ENCODE data around the gene GZMB.
"Not testable (repeated sequence)": the region's sequence is repeated elsewhere in the genome, so short reads cannot be mapped to it uniquely, and the experiment has no call there.

Gene GZMB

GRCh38 chr14:24664366-24664765, 30.4 kb upstream of the GZMB start:
- Histone ChIP-seq H2AFZ (ENCODE audit: low read depth) (no peak overlapping the region), H3K4me2 (no peak overlapping the region), H3K9ac (no peak overlapping the region), H3K4me3 (IDR thresholded peaks at IDR 0.05; ENCODE audit: insufficient read depth, low read depth, low read length) (no peak overlapping the region), H3K79me2 (ENCODE audit: insufficient read depth, low read depth) (no peaks in the 10 kb centered on the region), H4K20me1 (ENCODE audit: insufficient read depth) (no peaks in the 10 kb centered on the region), H3K27ac (no peak overlapping the region), H3K27me3 (ENCODE audit: insufficient read depth, low read depth) (no peaks in the 10 kb centered on the region), H3K36me3 (ENCODE audit: insufficient read depth) (no peaks in the 10 kb centered on the region), H3K4me1 (ENCODE audit: low read depth, poor library complexity, severe bottlenecking) (peaks cover 64% of the 10 kb centered on the region)
- no peak for TF ChIP-seq CTCF (conservative IDR thresholded peaks at IDR 0.05; ENCODE audit: low read depth, low read length)

- Histone ChIP-seq H3K4me3 (IDR thresholded peaks at IDR 0.05; ENCODE audit: insufficient read depth, low read depth, low read length) (no peak overlapping the region), H3K27ac (no peak overlapping the region), H2AFZ (ENCODE audit: low read depth) (no peak overlapping the region), H3K36me3 (ENCODE audit: insufficient read depth) (no peaks in the 10 kb centered on the region), H3K4me1 (ENCODE audit: low read depth, poor library complexity, severe bottlenecking) (peaks cover 64% of the 10 kb centered on the region), H3K79me2 (ENCODE audit: insufficient read depth, low read depth) (no peaks in the 10 kb centered on the region), H4K20me1 (ENCODE audit: insufficient read depth) (no peaks in the 10 kb centered on the region), H3K4me2 (no peak overlapping the region), H3K27me3 (ENCODE audit: insufficient read depth, low read depth) (no peaks in the 10 kb centered on the region), H3K9ac (no peak overlapping the region)
- TF ChIP-seq CTCF (conservative IDR thresholded peaks at IDR 0.05; ENCODE audit: low read depth, low read length), result no peak
Measured at GRCh38 chr14:24662753-24663152, 28.8 kb upstream of the GZMB start.

GRCh38 chr14:24659916-24660570, 26.1 kb upstream of the GZMB start:
- Histone ChIP-seq H2AFZ (ENCODE audit: low read depth) (no peak overlapping the region), H3K4me3 (IDR thresholded peaks at IDR 0.05; ENCODE audit: insufficient read depth, low read depth, low read length) (no peak overlapping the region), H3K4me2 (peak overlapping the region; percentile 64), H3K9ac (no peak overlapping the region), H3K36me3 (ENCODE audit: insufficient read depth) (no peaks in the 10 kb centered on the region), H3K79me2 (ENCODE audit: insufficient read depth, low read depth) (no peaks in the 10 kb centered on the region), H3K27me3 (ENCODE audit: insufficient read depth, low read depth) (no peaks in the 10 kb centered on the region), H3K27ac (no peak overlapping the region), H3K4me1 (ENCODE audit: low read depth, poor library complexity, severe bottlenecking) (peaks cover 53% of the 10 kb centered on the region), H4K20me1 (ENCODE audit: insufficient read depth) (no peaks in the 10 kb centered on the region)
- TF ChIP-seq CTCF (conservative IDR thresholded peaks at IDR 0.05; ENCODE audit: low read depth, low read length), result no peak

GRCh38 chr14:24648361-24648760, 14.4 kb upstream of the GZMB start:
- H3K27me3 ChIP-seq (ENCODE audit: insufficient read depth, low read depth); H3K27ac ChIP-seq; H3K4me3 ChIP-seq (IDR thresholded peaks at IDR 0.05; ENCODE audit: insufficient read depth, low read depth, low read length); H3K9ac ChIP-seq; H3K4me2 ChIP-seq; H3K36me3 ChIP-seq (ENCODE audit: insufficient read depth); H4K20me1 ChIP-seq (ENCODE audit: insufficient read depth); H3K79me2 ChIP-seq (ENCODE audit: insufficient read depth, low read depth); H2AFZ ChIP-seq (ENCODE audit: low read depth); H3K4me1 ChIP-seq (ENCODE audit: low read depth, poor library complexity, severe bottlenecking): not testable (repeated sequence)

GRCh38 chr14:24639905-24640304, 5.9 kb upstream of the GZMB start:
- Histone ChIP-seq H3K27me3 (ENCODE audit: insufficient read depth, low read depth) (no peaks in the 10 kb centered on the region), H2AFZ (ENCODE audit: low read depth) (no peak overlapping the region), H3K4me1 (ENCODE audit: low read depth, poor library complexity, severe bottlenecking) (no peaks in the 10 kb centered on the region), H3K9ac (no peak overlapping the region), H3K4me2 (no peak overlapping the region), H3K36me3 (ENCODE audit: insufficient read depth) (no peaks in the 10 kb centered on the region), H3K4me3 (IDR thresholded peaks at IDR 0.05; ENCODE audit: insufficient read depth, low read depth, low read length) (no peak overlapping the region), H3K79me2 (ENCODE audit: insufficient read depth, low read depth) (no peaks in the 10 kb centered on the region), H3K27ac (no peak overlapping the region), H4K20me1 (ENCODE audit: insufficient read depth) (no peaks in the 10 kb centered on the region)
- no peak for TF ChIP-seq CTCF (conservative IDR thresholded peaks at IDR 0.05; ENCODE audit: low read depth, low read length)

Data from KMS-11 (cell line).